Endothelial cell of umbilical vein (primary cell): ENCODE measurements around the gene MRPS6. TPM values are rescaled to one million over a fixed set of nuclear protein-coding genes. Genes with fewer than 3 reads are reported as not detected.

ENCODE experiments used
- BruUV-seq: library from RNA; stranded (reverse); fragments of 400-500 nt; replicated peaks from 2 replicates; lab custom pipeline; 2021; lab: Mats Ljungman, UMichigan
- CTCF ChIA-PET: fragments of 300-600, 350-600 bp; sonication (Branson Sonifier 250); formaldehyde crosslinking; loops from one replicate; lab custom pipeline; 2021; ENCODE audit warnings: antibody characterized with exemption, inconsistent platforms; lab: Charles Lee
- POLR2A ChIA-PET: fragments of 300-600, 350-600 bp; sonication (Branson Sonifier 250); formaldehyde crosslinking; loops from one replicate; lab custom pipeline; 2021; ENCODE audit warnings: antibody characterized with exemption, inconsistent platforms; lab: Charles Lee
- DNase-seq: peaks from one replicate; pipeline ENCODE4 v3.0.0-alpha.2; 2011; ENCODE audit warnings: low read depth, low spot score
- FAIRE-seq: peaks from 2 replicates; lab custom pipeline; 2011; peaks lifted over from hg19 to GRCh38; lab: Jason Lieb, UNC
- H2AFZ ChIP-seq: 2 replicates; pipeline ENCODE4 v1.6.0; 2012; ENCODE audit warnings: low read depth, low read length, control low read depth, inconsistent platforms
- H3K27ac ChIP-seq: 2 replicates; pipeline ENCODE4 v1.5.1; 2011; ENCODE audit warnings: low read depth, mild to moderate bottlenecking, control low read depth, low read length, moderate library complexity; ENCODE audit not compliant: insufficient read depth
- H3K27me3 ChIP-seq, 2 experiments: 2 replicates each; pipeline versions ENCODE4 v1.6.0 to v1.6.1; 2011; ENCODE audit warnings: low read length in 2 of 2, mixed read lengths in 1 of 2; ENCODE audit not compliant: control insufficient read depth in 2 of 2, insufficient read depth in 2 of 2
- H3K36me3 ChIP-seq, 2 experiments: 2 replicates in 1 of 2; 3 replicates in 1 of 2; pipeline ENCODE4 v1.5.1; 2011; ENCODE audit warnings: low read length in 2 of 2, mild to moderate bottlenecking in 1 of 2, moderate library complexity in 1 of 2; ENCODE audit not compliant: control insufficient read depth in 2 of 2, insufficient read depth in 2 of 2; ENCODE audit errors: extremely low read depth in 1 of 2
- H3K4me1 ChIP-seq: 3 replicates; pipeline ENCODE4 v1.5.1; 2011; ENCODE audit warnings: mild to moderate bottlenecking, low read length; ENCODE audit not compliant: control insufficient read depth, insufficient read depth; ENCODE audit errors: extremely low read depth
- H3K4me2 ChIP-seq: 2 replicates; pipeline ENCODE4 v1.6.1; 2011; ENCODE audit warnings: low read length, control low read depth, mixed read lengths; ENCODE audit not compliant: insufficient read depth
- H3K4me3 ChIP-seq, 3 experiments: fragments of 200-600 bp in 1 of 3; sonication (generic), shearing (Covaris generic) in 1 of 3; replicated peaks in 1 of 3; 2 replicates each; pipeline ENCODE4 v1.5.1; 2011 to 2016; ENCODE audit warnings: control low read depth in 3 of 3, low read length in 3 of 3, mild to moderate bottlenecking in 2 of 3, inconsistent platforms in 1 of 3, low read depth in 1 of 3, moderate library complexity in 1 of 3; ENCODE audit not compliant: insufficient read depth in 1 of 3
- H3K79me2 ChIP-seq: 2 replicates; pipeline ENCODE4 v1.6.0; 2012; ENCODE audit warnings: low read length, inconsistent platforms; ENCODE audit not compliant: control insufficient read depth, insufficient read depth
- H3K9ac ChIP-seq: replicated peaks from 2 replicates; pipeline ENCODE3; 2011; ENCODE audit warnings: low read length, control low read depth; ENCODE audit not compliant: insufficient read depth; ENCODE audit errors: extremely low read depth
- H3K9me1 ChIP-seq: replicated peaks from 3 replicates; pipeline ENCODE4 v1.6.0; 2011; ENCODE audit warnings: mild to moderate bottlenecking, low read length; ENCODE audit not compliant: control insufficient read depth, insufficient read depth; ENCODE audit errors: extremely low read depth
- H3K9me3 ChIP-seq: replicated peaks from 2 replicates; pipeline ENCODE4 v1.5.1; 2012; ENCODE audit warnings: low read length, inconsistent platforms; ENCODE audit not compliant: control insufficient read depth, insufficient read depth
- H4K20me1 ChIP-seq: replicated peaks from 2 replicates; pipeline ENCODE3; 2011; ENCODE audit warnings: mild to moderate bottlenecking, low read length; ENCODE audit not compliant: control insufficient read depth, insufficient read depth; ENCODE audit errors: extremely low read depth
- EZH2 ChIP-seq: IDR thresholded peaks from 2 replicates; pipeline ENCODE4 v1.6.1; 2012; ENCODE audit warnings: borderline replicate concordance, low read depth, mild to moderate bottlenecking, moderate library complexity, low read length, inconsistent platforms; ENCODE audit not compliant: severe bottlenecking
- FOS ChIP-seq: IDR thresholded peaks from 2 replicates; pipeline ENCODE4 v1.6.1; 2011; ENCODE audit warnings: mild to moderate bottlenecking, low read length, moderate library complexity, borderline replicate concordance; ENCODE audit not compliant: insufficient read depth
- GATA2 ChIP-seq: IDR thresholded peaks from 2 replicates; pipeline ENCODE4 v1.7.0; 2011; ENCODE audit warnings: low read depth, mild to moderate bottlenecking, moderate library complexity, mixed read lengths, low read length; ENCODE audit not compliant: insufficient read length, insufficient read depth
- JUN ChIP-seq: IDR thresholded peaks from 2 replicates; pipeline ENCODE4 v1.6.1; 2011; ENCODE audit warnings: borderline replicate concordance, low read depth; ENCODE audit not compliant: insufficient read length, insufficient read depth
- MYC ChIP-seq: IDR thresholded peaks from one replicate; pipeline ENCODE4 v1.6.1; 2011; ENCODE audit warnings: mild to moderate bottlenecking, low read depth, low read length
- POLR2A ChIP-seq: IDR thresholded peaks from 2 replicates; pipeline ENCODE4 v1.6.1; 2012; ENCODE audit warnings: low read depth, mild to moderate bottlenecking, control low read depth, low read length
- POLR2AphosphoS5 ChIP-seq: IDR thresholded peaks from 2 replicates; pipeline ENCODE4 v1.6.1; 2012; ENCODE audit warnings: low read depth, mild to moderate bottlenecking, control low read depth, low read length, moderate library complexity; ENCODE audit not compliant: insufficient read depth
- dilution Hi-C: fragments of 300-500 bp; cut with MboI; formaldehyde crosslinking; loops from one replicate; pipeline ENCODE4 v1.15.0; 2019; ENCODE audit warnings: low sequenced_read_pairs; ENCODE audit not compliant: extremely low pct_ligation_motif_present
- intact Hi-C: fragments of 100-400 bp; cut with micrococcal nuclease; formaldehyde crosslinking; loops from one replicate; pipeline ENCODE4 v1.10.0; 2022
- polyA plus RNA-seq, 4 experiments: library from polyadenylated mRNA; depleted of rRNA in 3 of 4; stranded (reverse) in 3 of 4; unstranded in 1 of 4; fragments of >200 nt; gene quantifications; 2 replicates each; pipeline versions ENCODE4 v1.2.1 to v1.2.3, GENCODE V29; 2011 to 2012; ENCODE audit warnings: missing spikeins in 1 of 4
- total RNA-seq: library from RNA; stranded (reverse); gene quantifications from 2 replicates; pipeline ENCODE4 v1.2.3, GENCODE V29; 2021
- TF ChIP-seq, protein P1 (sequence below), 2 donors: IDR thresholded peaks; 1 replicate in 1 of 2; 2 replicates in 1 of 2; pipeline ENCODE4 v1.5.1; 2011; ENCODE audit warnings: low read length in 2 of 2, mild to moderate bottlenecking in 2 of 2, moderate library complexity in 2 of 2, control low read depth in 1 of 2, inconsistent platforms in 1 of 2, low read depth in 1 of 2; ENCODE audit not compliant: insufficient read depth in 1 of 2; ENCODE audit errors: extremely low read depth in 1 of 2
- TF ChIP-seq, protein P2 (sequence below): IDR thresholded peaks from 2 replicates; pipeline ENCODE4 v1.6.1; 2011; ENCODE audit not compliant: insufficient read depth, insufficient read length

The MRPS6 gene
- total and polyA plus RNA-seq, 2 donors (not counting 3 experiments of a cell fraction or from before 2014, with no cell fraction given): 19.8 to 37.2 TPM

DNA sequence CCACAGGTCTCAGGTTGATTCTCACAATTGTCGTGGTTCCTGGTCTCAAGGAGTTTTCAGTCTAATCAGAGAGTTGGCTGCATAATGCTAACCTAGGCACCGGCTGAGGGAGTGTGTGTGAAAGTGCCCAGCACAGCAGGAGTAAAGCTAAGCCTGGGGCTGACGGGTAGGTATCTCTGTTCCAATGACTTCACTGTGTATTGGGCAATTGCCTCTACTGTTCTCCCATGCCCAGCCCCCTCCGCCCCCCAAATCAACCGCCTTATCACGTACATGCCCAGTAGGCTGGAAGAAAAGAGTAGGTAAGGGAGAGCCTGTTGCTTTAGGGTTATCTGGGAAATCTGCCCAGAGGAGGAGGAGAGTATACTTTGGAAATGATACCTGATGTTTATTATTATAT is 54.7 kb downstream of the MRPS6 start:
- Histone ChIP-seq H3K4me2 (no peak overlapping the region), H3K4me3 (no peak overlapping the region), H3K9me3 (no peaks in the 10 kb centered on the region), H3K27ac (no peak overlapping the region), H3K9me1 (no peaks in the 10 kb centered on the region), H2AFZ (no peak overlapping the region), H3K4me1 (peaks cover 6% of the 10 kb centered on the region), H3K36me3 (peaks cover 0 to 3% of the 10 kb centered on the region in 2 experiments), H4K20me1 (no peaks in the 10 kb centered on the region), H3K79me2 (peaks cover 2% of the 10 kb centered on the region), H3K9ac (no peak overlapping the region), H3K27me3 (no peaks in the 10 kb centered on the region)
- TF ChIP-seq POLR2A: no peak
- no peak for TF ChIP-seq FOS
- TF ChIP-seq GATA2: no peak
- no peak for TF ChIP-seq JUN
- TF ChIP-seq, protein P1, sequence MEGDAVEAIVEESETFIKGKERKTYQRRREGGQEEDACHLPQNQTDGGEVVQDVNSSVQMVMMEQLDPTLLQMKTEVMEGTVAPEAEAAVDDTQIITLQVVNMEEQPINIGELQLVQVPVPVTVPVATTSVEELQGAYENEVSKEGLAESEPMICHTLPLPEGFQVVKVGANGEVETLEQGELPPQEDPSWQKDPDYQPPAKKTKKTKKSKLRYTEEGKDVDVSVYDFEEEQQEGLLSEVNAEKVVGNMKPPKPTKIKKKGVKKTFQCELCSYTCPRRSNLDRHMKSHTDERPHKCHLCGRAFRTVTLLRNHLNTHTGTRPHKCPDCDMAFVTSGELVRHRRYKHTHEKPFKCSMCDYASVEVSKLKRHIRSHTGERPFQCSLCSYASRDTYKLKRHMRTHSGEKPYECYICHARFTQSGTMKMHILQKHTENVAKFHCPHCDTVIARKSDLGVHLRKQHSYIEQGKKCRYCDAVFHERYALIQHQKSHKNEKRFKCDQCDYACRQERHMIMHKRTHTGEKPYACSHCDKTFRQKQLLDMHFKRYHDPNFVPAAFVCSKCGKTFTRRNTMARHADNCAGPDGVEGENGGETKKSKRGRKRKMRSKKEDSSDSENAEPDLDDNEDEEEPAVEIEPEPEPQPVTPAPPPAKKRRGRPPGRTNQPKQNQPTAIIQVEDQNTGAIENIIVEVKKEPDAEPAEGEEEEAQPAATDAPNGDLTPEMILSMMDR (IDR thresholded peaks at IDR 0.05; ENCODE audit: extremely low read depth in 1 of 2, insufficient read depth in 1 of 2, low read depth in 1 of 2, low read length in 2 of 2): no peak
- TF ChIP-seq POLR2AphosphoS5: no peak
- no peak for TF ChIP-seq EZH2
- no peak for TF ChIP-seq MYC
- TF ChIP-seq, protein P2, sequence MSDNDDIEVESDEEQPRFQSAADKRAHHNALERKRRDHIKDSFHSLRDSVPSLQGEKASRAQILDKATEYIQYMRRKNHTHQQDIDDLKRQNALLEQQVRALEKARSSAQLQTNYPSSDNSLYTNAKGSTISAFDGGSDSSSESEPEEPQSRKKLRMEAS: no peak
- ChIA-PET CTCF (interaction anchor here (1.1 to 3.2 kb wide), 5 partner anchors 27 to 204 kb away, joined by 3 to 26 read pairs (median 9); no protein-coding TSS in a partner anchor), POLR2A (no interaction called here)
- dilution Hi-C loops: no loop called here
- FAIRE-seq: no peak
- intact Hi-C loops: no loop called here
- no TSS peak for BruUV-seq
- no peak for DNase-seq
